ENCODE measurements around the gene PPP6R2. TPM values are rescaled to one million over a fixed set of nuclear protein-coding genes. Genes with fewer than 3 reads are reported as not detected.

Gene PPP6R2
- total and polyA plus RNA-seq, 10 donors, result 23.6 to 76.2 (median 62.1) TPM

- Histone ChIP-seq H3K27ac (no peak overlapping the region), H3K9me3 (no peaks in the 10 kb centered on the region), H3K27me3 (replicated peaks in 1 of 7) (no peaks in the 10 kb centered on the region), H3K36me3 (peaks cover 4 to 100% (median 96%) of the 10 kb centered on the region in 6 donors), H3K4me3 (no peak overlapping the region), H3K4me1 (no peaks in the 10 kb centered on the region)
- intact Hi-C loops (cut with DNase I; ENCODE audit: low total_unique reads), result no loop called here
- WGBS, 5 donors, result 95 to 98% (median 97%) methylated on average over 17 of the region's 17 CpGs
- no peak for DNase-seq
- TF ChIP-seq CTCF (IDR thresholded peaks at IDR 0.05 in 8 of 11, conservative IDR thresholded peaks at IDR 0.05 in 3 of 11), result no peak
- TF ChIP-seq POLR2A (IDR thresholded peaks at IDR 0.05), result no peak
- TF ChIP-seq POLR2AphosphoS5 (IDR thresholded peaks at IDR 0.05), result no peak
Measured at GRCh38 chr22:50460938-50461337, 117.8 kb downstream of the PPP6R2 start.

DNA sequence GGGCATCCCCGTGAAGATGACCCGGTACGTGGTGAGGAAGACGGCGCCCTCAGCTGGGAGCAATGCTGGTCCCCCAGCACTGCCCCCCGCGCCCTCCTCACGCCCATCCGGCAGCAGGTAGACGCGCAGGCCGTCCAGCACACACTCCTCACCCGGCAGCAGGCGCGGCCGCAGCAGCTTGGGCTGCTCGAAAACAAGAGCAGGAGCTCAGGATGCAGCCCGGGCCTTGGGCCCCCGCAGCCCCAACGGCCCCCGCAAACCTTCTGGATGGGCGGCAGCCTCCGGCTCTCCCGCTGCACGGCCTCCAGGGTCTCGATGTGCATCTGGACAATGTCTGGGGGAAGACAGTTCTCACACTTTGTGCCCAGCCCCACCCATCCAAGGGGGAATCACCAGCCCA lies 118.4 kb downstream of the PPP6R2 start:
- WGBS, 5 donors, result 95 to 98% (median 97%) methylated on average over 22 to 26 of the region's 26 CpGs
- intact Hi-C loops (cut with DNase I; ENCODE audit: low total_unique reads), result no loop called here
- no peaks in the 10 kb centered on the region for H3K27me3 ChIP-seq (replicated peaks in 1 of 7)
- H3K9me3 ChIP-seq, result no peaks in the 10 kb centered on the region
- no peak for DNase-seq
- H3K4me3 ChIP-seq, result no peak overlapping the region
- H3K27ac ChIP-seq, result no peak overlapping the region
- TF ChIP-seq POLR2AphosphoS5 (IDR thresholded peaks at IDR 0.05) (no peak), POLR2A (IDR thresholded peaks at IDR 0.05) (no peak), CTCF (IDR thresholded peaks at IDR 0.05 in 8 of 11, conservative IDR thresholded peaks at IDR 0.05 in 3 of 11) (no peak)
- no peaks in the 10 kb centered on the region for H3K4me1 ChIP-seq
- H3K36me3 ChIP-seq, result peaks cover 4 to 100% (median 96%) of the 10 kb centered on the region in 6 donors

- TF ChIP-seq POLR2A (IDR thresholded peaks at IDR 0.05) (no peak), CTCF (IDR thresholded peaks at IDR 0.05 in 8 of 11, conservative IDR thresholded peaks at IDR 0.05 in 3 of 11) (no peak), POLR2AphosphoS5 (IDR thresholded peaks at IDR 0.05) (peak in 2 of 3 donors; percentile 17 to 23)
- intact Hi-C loops (cut with DNase I; ENCODE audit: low total_unique reads), result no loop called here
- H3K36me3 ChIP-seq, result peaks cover 4 to 100% (median 97%) of the 10 kb centered on the region in 6 donors
- no peak overlapping the region for H3K4me3 ChIP-seq
- DNase-seq, result no peak
- H3K27ac ChIP-seq, result no peak overlapping the region
- no peaks in the 10 kb centered on the region for H3K9me3 ChIP-seq
- no peaks in the 10 kb centered on the region for H3K27me3 ChIP-seq (replicated peaks in 1 of 7)
- WGBS, 5 donors, result 93 to 96% (median 94%) methylated on average over 25 to 30 of the region's 30 CpGs
- H3K4me1 ChIP-seq, result peaks cover 0 to under 1% (median 0%) of the 10 kb centered on the region in 6 donors
Measured at GRCh38 chr22:50461979-50462540, 118.9 kb downstream of the PPP6R2 start.

DNA sequence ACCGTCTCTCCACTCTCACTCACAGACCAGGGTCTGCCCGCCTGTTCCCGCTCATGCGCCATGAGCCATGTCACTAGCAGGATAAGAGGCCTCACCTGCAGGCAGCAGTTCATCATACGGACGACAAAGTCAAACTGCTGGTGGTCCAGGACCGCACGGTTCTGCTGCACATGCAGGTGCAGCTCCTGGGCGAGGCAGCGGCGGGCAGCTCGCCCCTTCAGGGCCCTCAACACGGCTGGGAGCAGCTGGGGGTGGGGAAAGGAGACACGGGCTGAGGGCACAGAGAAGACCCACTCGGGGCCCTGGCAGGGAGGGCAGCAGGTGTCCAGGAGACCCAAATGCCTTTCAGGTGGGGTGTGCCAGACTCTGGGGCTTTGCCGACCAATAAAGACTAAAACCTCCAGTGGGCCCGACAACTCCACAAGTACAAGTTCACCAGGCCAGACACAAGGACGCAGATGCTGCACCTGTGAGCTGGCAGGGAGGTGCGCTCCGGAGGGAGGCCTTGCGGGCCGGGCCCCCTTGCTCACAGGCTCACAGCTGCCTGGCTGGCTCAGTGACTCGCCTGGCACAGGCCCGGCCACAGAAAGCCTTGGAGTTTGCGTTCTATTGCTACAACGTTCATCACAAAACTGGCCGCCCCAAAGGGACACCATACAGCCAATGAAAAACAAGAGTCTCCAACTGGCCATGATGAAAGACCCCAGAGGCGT lies 120.2 kb downstream of the PPP6R2 start:
- H3K4me1 ChIP-seq, result peaks cover 0 to 13% (median 4%) of the 10 kb centered on the region in 6 donors
- H3K27me3 ChIP-seq (replicated peaks in 1 of 7), result no peaks in the 10 kb centered on the region
- no peak for DNase-seq
- TF ChIP-seq CTCF (IDR thresholded peaks at IDR 0.05 in 8 of 11, conservative IDR thresholded peaks at IDR 0.05 in 3 of 11), result no peak
- peak in 1 of 3 donors; percentile 24 for TF ChIP-seq POLR2AphosphoS5 (IDR thresholded peaks at IDR 0.05)
- no peak for TF ChIP-seq POLR2A (IDR thresholded peaks at IDR 0.05)
- H3K36me3 ChIP-seq, result peaks cover 4 to 100% (median 96%) of the 10 kb centered on the region in 6 donors
- no peaks in the 10 kb centered on the region for H3K9me3 ChIP-seq
- H3K4me3 ChIP-seq, result no peak overlapping the region
- WGBS, 5 donors, result 92 to 96% (median 95%) methylated on average over 16 to 28 of the region's 28 CpGs
- intact Hi-C loops (cut with DNase I; ENCODE audit: low total_unique reads), result no loop called here
- H3K27ac ChIP-seq, result no peak overlapping the region

Data from spleen (tissue), 11 donors.